Central memory CD8-positive, alpha-beta T cell (primary cell): ENCODE results near the gene LEMD3.

Source experiments
- ATAC-seq: fragments of 150-1000 bp; cut with Tn5 transposase; replicated peaks from 2 replicates; pipeline ENCODE4 v1.10.0; 2022; ENCODE audit warnings: mild to moderate bottlenecking, moderate FRiP score, moderate number of reproducible peaks; ENCODE audit not compliant: poor library complexity, severe bottlenecking; ENCODE audit errors: extremely low read depth
- DNase-seq, 2 donors: peaks; one replicate each; pipeline ENCODE4 v3.0.0; 2021; ENCODE audit warnings: low spot score in 2 of 2
- H3K27ac Mint-ChIP-seq: one replicate; pipeline ENCODE4 v1.8.0; 2022; ENCODE audit warnings: low read depth, mild to moderate bottlenecking, moderate library complexity, mixed read lengths
- H3K27me3 Mint-ChIP-seq: one replicate; pipeline ENCODE4 v1.8.0; 2022; ENCODE audit warnings: mixed read lengths
- H3K36me3 Mint-ChIP-seq: one replicate; pipeline ENCODE4 v1.8.0; 2022; ENCODE audit warnings: mild to moderate bottlenecking, moderate library complexity, mixed read lengths; ENCODE audit not compliant: insufficient read depth
- H3K4me1 Mint-ChIP-seq: one replicate; pipeline ENCODE4 v1.8.0; 2022; ENCODE audit warnings: mixed read lengths
- H3K4me3 Mint-ChIP-seq: one replicate; pipeline ENCODE4 v1.8.0; 2022; ENCODE audit warnings: mild to moderate bottlenecking, moderate library complexity, mixed read lengths
- H3K9me3 Mint-ChIP-seq: one replicate; pipeline ENCODE4 v1.8.0; 2022; ENCODE audit warnings: mixed read lengths

LEMD3 gene

GRCh38 chr12:65182012-65182739 lies 12.8 kb downstream of the LEMD3 start:
- peaks cover 47% of the 10 kb centered on the region for H3K4me1 Mint-ChIP-seq
- no peak overlapping the region for H3K27ac Mint-ChIP-seq
- DNase-seq (no peak), ATAC-seq (no peak)
- no peak overlapping the region for H3K4me3 Mint-ChIP-seq
- H3K27me3 Mint-ChIP-seq, result no peaks in the 10 kb centered on the region
- H3K9me3 Mint-ChIP-seq, result no peaks in the 10 kb centered on the region
- H3K36me3 Mint-ChIP-seq, result peaks cover 5% of the 10 kb centered on the region

- H3K27me3 Mint-ChIP-seq, result no peaks in the 10 kb centered on the region
- DNase-seq (no peak), ATAC-seq (no peak)
- no peak overlapping the region for H3K4me3 Mint-ChIP-seq
- H3K9me3 Mint-ChIP-seq, result no peaks in the 10 kb centered on the region
- H3K4me1 Mint-ChIP-seq, result peaks cover 64% of the 10 kb centered on the region
- no peak overlapping the region for H3K27ac Mint-ChIP-seq
- H3K36me3 Mint-ChIP-seq, result peaks cover 5% of the 10 kb centered on the region
These were observed 14.9 kb downstream of the LEMD3 start for GRCh38 chr12:65184176-65184857.

GRCh38 chr12:65184858-65185229 lies 15.5 kb downstream of the LEMD3 start:
- Mint-ChIP-seq H3K4me3 (no peak overlapping the region), H3K27ac (no peak overlapping the region), H3K4me1 (peaks cover 64% of the 10 kb centered on the region), H3K36me3 (peaks cover 5% of the 10 kb centered on the region), H3K27me3 (no peaks in the 10 kb centered on the region), H3K9me3 (no peaks in the 10 kb centered on the region)
- DNase-seq (no peak), ATAC-seq (no peak)

- Mint-ChIP-seq H3K27me3 (no peaks in the 10 kb centered on the region), H3K9me3 (no peaks in the 10 kb centered on the region), H3K27ac (no peak overlapping the region), H3K4me1 (peaks cover 60% of the 10 kb centered on the region), H3K36me3 (peaks cover 5% of the 10 kb centered on the region), H3K4me3 (no peak overlapping the region)
- ATAC-seq, result no peak
- no peak for DNase-seq
These were observed 18.3 kb downstream of the LEMD3 start for GRCh38 chr12:65187665-65188064.

GRCh38 chr12:65188179-65188701 lies 18.9 kb downstream of the LEMD3 start:
- no peak overlapping the region for H3K4me3 Mint-ChIP-seq
- ATAC-seq (no peak), DNase-seq (no peak)
- H3K27me3 Mint-ChIP-seq, result no peaks in the 10 kb centered on the region
- H3K4me1 Mint-ChIP-seq, result peaks cover 62% of the 10 kb centered on the region
- H3K36me3 Mint-ChIP-seq, result peaks cover 4% of the 10 kb centered on the region
- no peaks in the 10 kb centered on the region for H3K9me3 Mint-ChIP-seq
- no peak overlapping the region for H3K27ac Mint-ChIP-seq

- no peak for DNase-seq
- H3K27me3 Mint-ChIP-seq, result no peaks in the 10 kb centered on the region
- H3K27ac Mint-ChIP-seq, result no peak overlapping the region
- peaks cover 59% of the 10 kb centered on the region for H3K4me1 Mint-ChIP-seq
- H3K9me3 Mint-ChIP-seq, result no peaks in the 10 kb centered on the region
- peaks cover 4% of the 10 kb centered on the region for H3K36me3 Mint-ChIP-seq
- no peak for ATAC-seq
- no peak overlapping the region for H3K4me3 Mint-ChIP-seq
These were observed 19.8 kb downstream of the LEMD3 start for GRCh38 chr12:65189028-65189718.

- Mint-ChIP-seq H3K27me3 (no peaks in the 10 kb centered on the region), H3K9me3 (peaks cover 4% of the 10 kb centered on the region), H3K27ac (no peak overlapping the region), H3K36me3 (peaks cover 3% of the 10 kb centered on the region), H3K4me1 (peaks cover 51% of the 10 kb centered on the region), H3K4me3 (no peak overlapping the region)
- DNase-seq, result no peak
- no peak for ATAC-seq
These were observed 23.7 kb downstream of the LEMD3 start for GRCh38 chr12:65192963-65193516.

GRCh38 chr12:65194949-65195348 lies 25.6 kb downstream of the LEMD3 start:
- ATAC-seq (no peak), DNase-seq (no peak)
- no peak overlapping the region for H3K27ac Mint-ChIP-seq
- peaks cover 49% of the 10 kb centered on the region for H3K4me1 Mint-ChIP-seq
- no peaks in the 10 kb centered on the region for H3K27me3 Mint-ChIP-seq
- peaks cover 4% of the 10 kb centered on the region for H3K9me3 Mint-ChIP-seq
- peaks cover 3% of the 10 kb centered on the region for H3K36me3 Mint-ChIP-seq
- H3K4me3 Mint-ChIP-seq, result no peak overlapping the region

GRCh38 chr12:65195387-65196055 lies 26.1 kb downstream of the LEMD3 start:
- Mint-ChIP-seq H3K27ac (no peak overlapping the region), H3K4me3 (no peak overlapping the region), H3K4me1 (peaks cover 49% of the 10 kb centered on the region), H3K36me3 (peaks cover 3% of the 10 kb centered on the region), H3K9me3 (peaks cover 4% of the 10 kb centered on the region), H3K27me3 (no peaks in the 10 kb centered on the region)
- ATAC-seq (no peak), DNase-seq (no peak)

- DNase-seq (no peak), ATAC-seq (peak; percentile 40)
- H3K9me3 Mint-ChIP-seq, result peaks cover 4% of the 10 kb centered on the region
- peaks cover 58% of the 10 kb centered on the region for H3K4me1 Mint-ChIP-seq
- no peaks in the 10 kb centered on the region for H3K27me3 Mint-ChIP-seq
- no peak overlapping the region for H3K4me3 Mint-ChIP-seq
- peaks cover 3% of the 10 kb centered on the region for H3K36me3 Mint-ChIP-seq
- no peak overlapping the region for H3K27ac Mint-ChIP-seq
These were observed 27.6 kb downstream of the LEMD3 start for GRCh38 chr12:65196762-65197567.

GRCh38 chr12:65199604-65200003 lies 30.2 kb downstream of the LEMD3 start:
- H3K9me3 Mint-ChIP-seq, result no peaks in the 10 kb centered on the region
- no peaks in the 10 kb centered on the region for H3K27me3 Mint-ChIP-seq
- no peak overlapping the region for H3K27ac Mint-ChIP-seq
- no peak for DNase-seq
- peaks cover 61% of the 10 kb centered on the region for H3K4me1 Mint-ChIP-seq
- H3K36me3 Mint-ChIP-seq, result peaks cover 5% of the 10 kb centered on the region
- H3K4me3 Mint-ChIP-seq, result no peak overlapping the region
- no peak for ATAC-seq
